Chondrocyte (in vitro differentiated cells): Measurements from ENCODE around the gene MYLK. TPM values are rescaled to one million over a fixed set of nuclear protein-coding genes. Genes with fewer than 3 reads are reported as not detected.
"Not testable (repeated sequence)": the region's sequence is repeated elsewhere in the genome, so short reads cannot be mapped to it uniquely, and the experiment has no call there.

Experiments
- DNase-seq: peaks from one replicate; pipeline ENCODE4 v3.0.0; 2021; ENCODE audit warnings: mixed read lengths, low spot score
- H3K27ac Mint-ChIP-seq: one replicate; pipeline ENCODE4 v1.8.0; 2021; ENCODE audit warnings: mild to moderate bottlenecking, moderate library complexity, mixed read lengths; ENCODE audit not compliant: unreplicated experiment
- H3K27me3 Mint-ChIP-seq: 2 replicates; pipeline ENCODE4 v1.8.0; 2021; ENCODE audit warnings: low read depth, mixed read lengths
- H3K36me3 Mint-ChIP-seq: 2 replicates; pipeline ENCODE4 v1.8.0; 2021; ENCODE audit warnings: low read depth, mixed read lengths
- H3K4me1 Mint-ChIP-seq: 2 replicates; pipeline ENCODE4 v1.8.0; 2021; ENCODE audit warnings: low read depth, mild to moderate bottlenecking, mixed read lengths
- H3K4me3 Mint-ChIP-seq: one replicate; pipeline ENCODE4 v1.8.0; 2021; ENCODE audit warnings: mild to moderate bottlenecking, moderate library complexity, mixed read lengths; ENCODE audit not compliant: unreplicated experiment
- H3K9me3 Mint-ChIP-seq: 2 replicates; pipeline ENCODE4 v1.8.0; 2021; ENCODE audit warnings: low read depth, mixed read lengths
- total RNA-seq: library from RNA; stranded (reverse); gene quantifications from 3 replicates; pipeline ENCODE4 v1.2.1, GENCODE V29; 2021
- TF ChIP-seq, protein P1 (sequence below): fragments of 200-600 bp; sonication (generic); IDR thresholded peaks from 2 replicates; pipeline ENCODE4 v1.5.0; 2021; ENCODE audit warnings: antibody characterized with exemption, mild to moderate bottlenecking, moderate library complexity

Gene MYLK
- total RNA-seq, 1 donor from 2014 or later: 405 TPM

DNA sequence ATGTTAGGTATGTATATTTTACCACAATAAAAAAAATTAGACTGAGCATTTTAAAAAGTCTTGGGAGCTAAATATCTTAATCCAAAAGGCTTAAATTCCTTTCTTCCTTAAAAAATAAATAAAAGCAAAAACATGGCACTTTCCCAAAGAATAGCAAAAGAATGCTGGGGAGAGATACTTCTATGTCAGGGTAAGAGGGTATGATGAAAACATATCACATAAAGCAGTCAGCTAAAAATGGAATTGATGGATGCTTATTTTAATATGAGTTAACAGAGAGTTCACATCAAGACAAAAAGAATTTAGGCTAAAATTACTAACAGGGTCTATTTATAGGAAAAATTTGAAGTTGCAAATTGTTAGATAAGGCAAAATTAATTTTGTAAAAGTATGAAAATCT lies 141.0 kb downstream of the MYLK start:
- Mint-ChIP-seq H3K9me3 (no peaks in the 10 kb centered on the region), H3K27ac (peak overlapping the region; percentile 13), H3K4me1 (peaks cover 31% of the 10 kb centered on the region), H3K27me3 (no peaks in the 10 kb centered on the region), H3K36me3 (peaks cover 7% of the 10 kb centered on the region), H3K4me3 (no peak overlapping the region)
- TF ChIP-seq, protein P1, sequence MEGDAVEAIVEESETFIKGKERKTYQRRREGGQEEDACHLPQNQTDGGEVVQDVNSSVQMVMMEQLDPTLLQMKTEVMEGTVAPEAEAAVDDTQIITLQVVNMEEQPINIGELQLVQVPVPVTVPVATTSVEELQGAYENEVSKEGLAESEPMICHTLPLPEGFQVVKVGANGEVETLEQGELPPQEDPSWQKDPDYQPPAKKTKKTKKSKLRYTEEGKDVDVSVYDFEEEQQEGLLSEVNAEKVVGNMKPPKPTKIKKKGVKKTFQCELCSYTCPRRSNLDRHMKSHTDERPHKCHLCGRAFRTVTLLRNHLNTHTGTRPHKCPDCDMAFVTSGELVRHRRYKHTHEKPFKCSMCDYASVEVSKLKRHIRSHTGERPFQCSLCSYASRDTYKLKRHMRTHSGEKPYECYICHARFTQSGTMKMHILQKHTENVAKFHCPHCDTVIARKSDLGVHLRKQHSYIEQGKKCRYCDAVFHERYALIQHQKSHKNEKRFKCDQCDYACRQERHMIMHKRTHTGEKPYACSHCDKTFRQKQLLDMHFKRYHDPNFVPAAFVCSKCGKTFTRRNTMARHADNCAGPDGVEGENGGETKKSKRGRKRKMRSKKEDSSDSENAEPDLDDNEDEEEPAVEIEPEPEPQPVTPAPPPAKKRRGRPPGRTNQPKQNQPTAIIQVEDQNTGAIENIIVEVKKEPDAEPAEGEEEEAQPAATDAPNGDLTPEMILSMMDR: no peak
- no peak for DNase-seq

DNA sequence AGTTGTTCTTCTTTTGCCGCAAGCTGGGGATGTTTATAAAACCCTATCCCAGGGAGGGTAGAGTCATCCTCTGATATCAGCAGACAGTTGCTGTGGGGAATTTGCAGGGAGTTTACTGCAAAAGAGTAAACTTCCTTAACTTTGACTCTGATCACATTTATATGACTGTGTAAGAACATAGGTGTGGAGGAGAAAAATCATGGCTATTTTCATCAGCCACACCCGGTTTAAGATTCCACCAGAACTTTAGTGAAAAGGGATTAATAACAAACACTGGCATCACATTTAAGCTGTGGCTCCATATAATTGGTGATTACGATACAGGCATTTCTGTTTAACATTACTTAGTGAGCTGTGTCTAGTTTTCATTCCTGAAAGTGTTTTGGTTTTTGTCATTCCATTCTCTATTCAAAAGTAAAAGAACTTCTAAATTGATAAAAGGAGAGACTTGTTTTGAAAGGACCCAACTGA lies 143.1 kb downstream of the MYLK start:
- no peaks in the 10 kb centered on the region for H3K9me3 Mint-ChIP-seq
- H3K36me3 Mint-ChIP-seq: peaks cover 13% of the 10 kb centered on the region
- H3K27me3 Mint-ChIP-seq: no peaks in the 10 kb centered on the region
- DNase-seq: no peak
- TF ChIP-seq, protein P1: no peak
- H3K4me3 Mint-ChIP-seq: no peak overlapping the region
- H3K27ac Mint-ChIP-seq: no peak overlapping the region
- peaks cover 23% of the 10 kb centered on the region for H3K4me1 Mint-ChIP-seq

- peaks cover 14% of the 10 kb centered on the region for H3K36me3 Mint-ChIP-seq
- H3K27me3 Mint-ChIP-seq: no peaks in the 10 kb centered on the region
- peaks cover 25% of the 10 kb centered on the region for H3K4me1 Mint-ChIP-seq
- TF ChIP-seq, protein P1: no peak
- H3K4me3 Mint-ChIP-seq: no peak overlapping the region
- no peaks in the 10 kb centered on the region for H3K9me3 Mint-ChIP-seq
- no peak for DNase-seq
- no peak overlapping the region for H3K27ac Mint-ChIP-seq
Measured at GRCh38 chr3:123740391-123740822, 143.7 kb downstream of the MYLK start.

GRCh38 chr3:123739754-123740153 lies 144.4 kb downstream of the MYLK start:
- Mint-ChIP-seq H3K36me3 (peaks cover 14% of the 10 kb centered on the region), H3K27me3 (no peaks in the 10 kb centered on the region), H3K27ac (peak overlapping the region; percentile 60), H3K4me3 (no peak overlapping the region), H3K4me1 (peaks cover 30% of the 10 kb centered on the region), H3K9me3 (no peaks in the 10 kb centered on the region)
- TF ChIP-seq, protein P1: no peak
- no peak for DNase-seq

DNA sequence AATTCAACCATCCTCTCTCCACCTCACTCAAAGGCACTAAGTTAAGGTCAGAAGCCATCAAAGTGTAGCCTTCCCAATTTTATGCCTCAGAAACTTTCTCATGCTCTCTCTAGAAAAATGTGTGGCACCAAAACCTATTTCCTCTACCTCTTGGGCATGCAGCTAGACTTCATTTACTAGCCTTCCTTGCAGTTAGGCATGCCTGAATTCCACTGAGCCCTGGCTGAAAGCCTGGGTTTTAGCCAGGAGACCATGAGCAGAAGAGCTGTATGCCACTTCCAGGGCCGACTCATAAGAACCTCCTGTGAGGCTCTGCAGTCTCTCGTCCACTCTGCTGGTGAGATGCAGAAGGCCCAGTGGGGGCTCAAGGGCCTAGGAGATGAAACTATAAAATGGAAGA lies 145.0 kb downstream of the MYLK start:
- DNase-seq: no peak
- TF ChIP-seq, protein P1: no peak
- Mint-ChIP-seq H3K27ac (no peak overlapping the region), H3K27me3 (no peaks in the 10 kb centered on the region), H3K4me1 (peaks cover 36% of the 10 kb centered on the region), H3K36me3 (peaks cover 14% of the 10 kb centered on the region), H3K4me3 (no peak overlapping the region), H3K9me3 (no peaks in the 10 kb centered on the region)

DNA sequence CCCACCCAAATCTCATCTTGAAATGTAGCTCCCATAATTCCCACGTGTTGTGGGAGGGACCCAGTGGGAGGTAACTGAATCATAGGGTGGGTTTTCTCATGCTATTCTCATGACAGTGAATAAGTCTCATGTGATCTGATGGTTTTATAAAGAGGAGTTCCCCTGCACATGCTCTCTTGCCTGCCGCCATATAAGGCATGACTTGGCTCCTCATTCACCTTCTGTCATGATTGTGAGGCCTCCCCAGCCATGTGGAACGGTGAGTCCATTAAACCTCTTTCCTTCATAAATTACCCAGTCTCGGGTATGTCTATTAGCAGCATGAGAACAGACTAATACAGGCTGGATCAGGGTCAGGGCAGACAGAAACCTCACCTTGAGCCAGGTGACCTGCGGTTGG lies 145.6 kb downstream of the MYLK start:
- H3K36me3 Mint-ChIP-seq: peaks cover 14% of the 10 kb centered on the region
- not testable (repeated sequence) for H3K27me3 Mint-ChIP-seq, H3K4me3 Mint-ChIP-seq, H3K27ac Mint-ChIP-seq, H3K9me3 Mint-ChIP-seq, DNase-seq
- H3K4me1 Mint-ChIP-seq: peaks cover 41% of the 10 kb centered on the region
